H1 (cell line): ENCODE measurements around the gene MAP6.

Experiments used
- CHD2 ChIP-seq: IDR thresholded peaks from 2 replicates; pipeline ENCODE4 v1.6.1; 2012; ENCODE audit warnings: low read length, improper control_type of control experiment
- CTCF ChIP-seq, 3 experiments: IDR thresholded peaks; 1 replicate in 2 of 3; 2 replicates in 1 of 3; pipeline versions ENCODE4 v1.5.1 to v1.6.1; 2011; ENCODE audit warnings: low read length in 3 of 3, mild to moderate bottlenecking in 3 of 3, inconsistent platforms in 2 of 3, low read depth in 1 of 3, moderate library complexity in 1 of 3; ENCODE audit not compliant: insufficient read depth in 1 of 3; ENCODE audit errors: control extremely low read depth in 1 of 3
- EGR1 ChIP-seq: IDR thresholded peaks from 2 replicates; pipeline ENCODE4 v1.6.1; 2011; ENCODE audit warnings: low read depth, low read length, borderline replicate concordance
- GTF2F1 ChIP-seq: IDR thresholded peaks from 2 replicates; pipeline ENCODE4 v1.6.1; 2012; ENCODE audit warnings: low read depth, low read length, improper control_type of control experiment, borderline replicate concordance
- TF ChIP-seq, protein P1 (sequence below): IDR thresholded peaks from 2 replicates; pipeline ENCODE4 v1.6.1; 2011; ENCODE audit warnings: low read length, improper control_type of control experiment

- TF ChIP-seq CHD2 (no peak), CTCF (IDR thresholded peaks at IDR 0.05; ENCODE audit: control extremely low read depth in 1 of 3, insufficient read depth in 1 of 3, low read depth in 1 of 3, low read length in 3 of 3) (no peak), GTF2F1 (no peak), EGR1 (no peak)
- TF ChIP-seq, protein P1, sequence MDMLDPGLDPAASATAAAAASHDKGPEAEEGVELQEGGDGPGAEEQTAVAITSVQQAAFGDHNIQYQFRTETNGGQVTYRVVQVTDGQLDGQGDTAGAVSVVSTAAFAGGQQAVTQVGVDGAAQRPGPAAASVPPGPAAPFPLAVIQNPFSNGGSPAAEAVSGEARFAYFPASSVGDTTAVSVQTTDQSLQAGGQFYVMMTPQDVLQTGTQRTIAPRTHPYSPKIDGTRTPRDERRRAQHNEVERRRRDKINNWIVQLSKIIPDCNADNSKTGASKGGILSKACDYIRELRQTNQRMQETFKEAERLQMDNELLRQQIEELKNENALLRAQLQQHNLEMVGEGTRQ, result no peak
These were observed 80.8 kb downstream of the MAP6 start for GRCh38 chr11:75588051-75588481.
